Activated CD4-positive, alpha-beta T cell treated with anti-CD3 and anti-CD28 coated beads for 4 hours (primary cell): ENCODE results near the gene GPR17.

Source experiments
- DNase-seq, 2 donors: peaks; one replicate each; pipeline ENCODE4 v3.0.0-alpha.2; 2020

The GPR17 gene

DNA sequence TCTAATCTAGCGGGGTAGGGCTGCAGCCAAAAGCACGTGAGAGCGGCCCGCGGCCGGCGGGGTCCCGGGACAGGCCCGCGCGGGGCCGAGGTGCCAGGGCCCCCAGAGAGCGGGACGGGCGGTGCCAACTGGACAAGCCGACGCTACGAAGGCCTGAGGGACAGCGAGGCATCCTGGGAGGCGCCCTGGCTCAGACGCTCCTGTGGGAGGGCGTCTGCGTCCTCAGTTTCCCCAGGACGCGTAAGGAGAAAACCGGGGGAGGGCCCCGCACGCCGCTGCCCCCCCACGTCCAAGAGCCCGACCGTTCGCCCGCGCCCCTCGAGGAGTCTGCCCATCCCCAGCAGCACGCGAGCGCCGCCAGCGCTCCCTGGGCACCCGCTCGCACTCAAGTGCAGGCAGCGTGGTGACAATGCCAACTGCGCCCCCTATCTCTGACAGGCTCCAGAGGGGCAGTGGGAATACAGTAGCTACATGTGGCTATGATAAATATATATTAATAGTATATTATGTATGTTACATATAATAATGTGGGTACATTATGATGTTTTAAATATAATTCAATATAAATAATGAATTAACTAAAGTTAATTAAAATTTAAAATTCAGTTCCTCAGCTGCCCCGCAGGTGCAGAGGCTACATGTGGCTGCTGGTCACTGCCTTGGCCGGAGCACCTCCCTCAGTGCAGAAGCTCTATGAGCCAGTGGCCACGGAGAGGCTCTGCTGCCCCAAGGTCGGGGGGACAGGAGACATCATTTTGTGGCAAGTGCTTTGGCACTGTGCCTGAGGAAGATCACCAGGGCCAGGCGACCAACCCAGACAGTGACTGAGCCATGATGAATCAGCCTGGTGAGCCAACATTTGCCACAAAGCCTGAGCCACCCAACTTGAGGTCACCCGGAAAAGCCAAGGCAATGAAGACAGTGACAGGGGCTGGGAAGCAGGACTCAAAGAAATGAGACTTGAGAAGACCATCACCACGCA lies 49.8 kb downstream of the GPR17 start:
- DNase-seq = no peak

DNA sequence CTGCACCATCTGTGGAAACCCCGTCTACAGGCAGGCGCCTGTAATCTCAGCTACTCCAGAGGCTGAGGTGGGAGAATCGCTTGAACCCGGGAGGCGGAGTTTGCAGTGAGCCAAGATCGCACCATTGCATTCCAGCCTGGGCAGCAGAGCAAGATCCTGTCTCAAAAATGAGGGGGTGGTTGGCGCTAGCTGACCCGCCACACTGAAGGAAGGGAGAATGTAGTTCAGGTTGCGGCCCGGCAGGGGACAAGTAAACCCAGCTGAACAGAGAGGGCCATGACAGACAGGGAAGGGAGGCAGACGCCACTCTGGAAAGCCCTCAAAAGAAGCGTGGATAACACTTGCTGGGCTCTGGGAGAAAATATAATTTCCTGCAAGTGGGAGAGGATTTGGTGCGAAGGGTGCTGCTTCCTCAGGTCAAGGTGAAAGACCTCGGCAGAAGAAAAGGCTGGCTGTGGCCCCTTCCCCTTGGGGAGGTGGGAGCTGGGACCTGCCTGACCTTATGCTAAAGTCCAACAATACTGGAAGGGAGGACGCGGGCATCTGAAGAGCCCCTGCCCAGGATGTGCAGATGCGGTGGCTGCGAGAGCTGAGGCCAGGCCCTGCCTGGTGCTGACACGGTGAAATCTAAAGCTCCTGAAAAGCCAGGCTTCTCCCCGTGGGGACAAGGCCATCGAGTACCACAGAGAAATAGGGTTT lies 51.7 kb downstream of the GPR17 start:
- no peak for DNase-seq

DNA sequence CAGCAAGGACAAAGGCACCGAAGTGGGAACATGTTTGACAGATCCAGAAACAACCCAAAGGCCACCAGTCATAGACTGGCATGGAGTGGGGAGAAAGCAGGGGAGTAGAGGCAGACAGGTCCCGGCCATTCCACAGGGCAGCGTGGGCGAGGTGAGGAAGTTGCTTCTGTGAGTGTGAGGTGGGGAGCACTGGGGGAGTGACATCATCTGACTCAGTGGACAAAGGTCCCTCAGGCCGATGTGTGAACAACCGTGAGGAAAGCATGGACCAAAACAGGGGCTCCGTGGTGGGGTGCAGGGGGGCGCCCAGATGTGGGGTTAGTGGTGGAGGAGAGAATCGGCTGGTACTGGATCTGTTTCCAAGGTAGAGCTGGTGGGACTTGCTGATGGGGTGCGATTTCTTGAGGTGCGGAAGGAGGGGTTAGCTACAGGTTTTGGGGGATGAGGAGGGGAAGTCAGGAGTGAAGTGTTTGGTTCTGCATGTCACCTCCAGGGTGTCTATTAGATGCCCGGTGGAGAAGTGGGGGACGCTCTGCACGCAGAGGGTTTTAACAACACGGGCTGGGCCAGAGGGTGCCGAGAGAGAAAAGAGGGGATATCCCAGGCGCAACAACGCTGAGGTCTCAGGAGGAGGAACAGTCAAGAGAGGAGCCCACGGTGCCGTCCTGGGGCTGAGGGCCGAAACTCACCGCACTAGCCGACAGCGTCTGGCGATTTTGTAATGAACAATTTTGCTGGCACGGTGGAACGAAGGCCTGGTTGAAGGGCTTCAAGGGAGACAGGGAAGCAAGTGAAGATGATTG lies 52.8 kb downstream of the GPR17 start:
- DNase-seq = no peak

DNA sequence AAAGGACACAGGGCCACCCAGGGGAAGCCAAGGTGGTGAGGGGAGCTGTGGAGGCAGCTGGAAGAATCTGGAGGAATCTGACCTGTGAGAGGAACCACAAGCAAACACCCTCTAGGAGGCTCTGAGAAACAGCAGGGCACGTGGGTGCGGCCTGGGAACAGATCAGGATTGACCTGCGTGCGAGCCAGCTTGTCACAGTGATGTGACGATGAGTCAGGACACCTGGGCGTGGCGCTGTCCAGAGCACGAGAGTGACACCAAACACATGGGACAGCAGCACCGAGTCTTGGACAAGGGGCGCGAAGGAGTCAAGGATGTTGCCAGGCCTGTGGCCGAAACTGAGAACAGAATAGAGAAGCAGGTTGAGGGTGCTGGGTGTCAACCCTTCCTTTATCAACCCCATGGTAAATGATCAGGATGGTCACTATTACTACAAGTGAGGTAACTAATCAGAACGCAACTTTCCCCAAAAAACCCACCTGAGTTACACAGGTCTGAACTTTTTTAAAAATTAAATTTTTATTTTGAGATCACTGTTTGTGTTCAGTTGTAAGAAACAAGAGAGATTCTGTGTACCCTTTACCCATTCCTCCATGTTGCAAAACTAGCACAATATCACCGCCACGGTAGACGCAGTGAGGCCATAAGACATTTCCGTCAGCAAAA lies 54.7 kb downstream of the GPR17 start:
- no peak for DNase-seq

DNA sequence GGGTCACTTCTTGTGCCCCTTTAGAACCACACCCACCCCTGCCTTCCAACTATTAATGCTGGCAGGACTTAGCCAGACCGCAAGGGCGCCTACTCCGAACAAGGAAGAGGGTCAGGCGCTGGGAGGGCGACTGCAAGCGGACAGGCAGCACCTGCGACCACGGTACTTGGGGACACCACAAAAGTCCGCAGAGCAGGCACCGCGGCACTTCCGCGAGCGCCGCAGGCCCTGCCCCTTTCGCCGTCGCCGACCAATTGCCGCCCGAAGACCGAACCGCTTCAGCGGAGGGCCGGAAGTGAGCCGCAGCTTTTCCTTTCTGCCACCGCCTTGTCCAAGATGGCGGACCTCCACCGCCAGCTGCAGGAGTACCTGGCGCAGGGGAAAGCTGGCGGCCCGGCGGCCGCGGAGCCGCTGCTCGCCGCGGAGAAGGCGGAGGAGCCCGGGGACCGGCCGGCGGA lies 55.3 kb downstream of the GPR17 start, which contains the start of gene SFT2D3:
Gene SFT2D3, plus strand, starts transcription at position 305 of the 458 bp plus-strand sequence. Its CDS starts 32 bp downstream, at position 337.
- peak; percentile 86 to 90 for DNase-seq

DNA sequence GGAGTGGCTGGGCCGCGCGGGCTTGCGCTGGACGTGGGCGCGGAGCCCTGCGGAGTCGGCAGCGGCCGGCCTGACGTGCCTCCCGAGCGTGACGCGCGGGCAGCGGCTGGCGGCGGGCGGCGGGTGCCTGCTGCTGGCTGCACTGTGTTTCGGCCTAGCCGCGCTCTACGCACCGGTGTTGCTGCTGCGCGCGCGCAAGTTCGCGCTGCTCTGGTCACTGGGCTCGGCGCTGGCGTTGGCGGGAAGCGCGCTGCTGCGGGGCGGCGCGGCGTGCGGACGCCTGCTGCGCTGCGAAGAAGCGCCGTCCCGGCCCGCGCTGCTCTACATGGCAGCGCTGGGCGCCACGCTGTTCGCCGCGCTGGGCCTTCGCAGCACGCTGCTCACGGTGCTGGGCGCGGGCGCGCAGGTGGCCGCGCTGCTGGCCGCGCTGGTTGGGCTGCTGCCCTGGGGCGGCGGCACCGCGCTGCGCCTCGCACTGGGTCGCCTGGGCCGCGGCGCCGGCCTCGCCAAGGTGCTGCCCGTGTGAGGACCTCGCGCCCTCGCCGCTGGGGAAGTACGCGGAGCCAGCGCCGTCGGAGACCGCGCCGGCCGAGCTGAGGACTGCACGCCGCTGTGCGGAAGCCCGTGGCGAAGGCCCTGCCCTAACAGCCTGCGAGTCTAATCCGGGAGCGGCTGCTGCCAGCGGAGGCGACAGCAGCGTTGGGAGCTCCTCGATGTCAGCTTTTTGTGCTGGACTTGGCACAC lies 55.9 kb downstream of the GPR17 start:
- DNase-seq = peak; percentile 77 to 81
